Trophoblast cell (in vitro differentiated cells and primary cell): ENCODE measurements around the gene CEBPB.
A peak's percentile ranks its signal among the peaks of the same experiment; 100 is the strongest.

ENCODE experiments used
- DNase-seq, 2 donors: peaks; one replicate each; pipeline ENCODE4 v3.0.0-alpha.2; 2016
- H2AFZ ChIP-seq: 2 replicates; pipeline ENCODE4 v1.6.1; 2013; ENCODE audit warnings: low read length, moderate library complexity, mild to moderate bottlenecking; ENCODE audit not compliant: insufficient read depth, poor library complexity
- H2AK5ac ChIP-seq: 2 replicates; pipeline ENCODE4 v1.6.1; 2013; ENCODE audit warnings: mild to moderate bottlenecking, low read length
- H2BK120ac ChIP-seq: 2 replicates; pipeline ENCODE4 v1.6.1; 2013; ENCODE audit warnings: low read length, mild to moderate bottlenecking, moderate library complexity; ENCODE audit not compliant: insufficient read depth, poor library complexity
- H2BK12ac ChIP-seq: 2 replicates; pipeline ENCODE4 v1.6.1; 2013; ENCODE audit warnings: mild to moderate bottlenecking, low read length, moderate library complexity
- H2BK5ac ChIP-seq: 2 replicates; pipeline ENCODE4 v1.6.1; 2013; ENCODE audit warnings: low read length, low read depth, moderate library complexity, mild to moderate bottlenecking; ENCODE audit not compliant: poor library complexity
- H3K14ac ChIP-seq: 2 replicates; pipeline ENCODE4 v1.6.1; 2013; ENCODE audit warnings: mild to moderate bottlenecking, low read length
- H3K18ac ChIP-seq: 2 replicates; pipeline ENCODE4 v1.6.1; 2013; ENCODE audit warnings: mild to moderate bottlenecking, low read length
- H3K23ac ChIP-seq: 2 replicates; pipeline ENCODE4 v1.6.1; 2013; ENCODE audit warnings: low read length
- H3K27ac ChIP-seq: 2 replicates; pipeline ENCODE4 v1.5.1; 2013; ENCODE audit warnings: low read depth, mild to moderate bottlenecking, inconsistent platforms, low read length, moderate library complexity
- H3K27me3 ChIP-seq: 2 replicates; pipeline ENCODE4 v1.6.1; 2013; ENCODE audit warnings: inconsistent platforms, mild to moderate bottlenecking, low read length, moderate library complexity; ENCODE audit not compliant: insufficient read depth
- H3K36me3 ChIP-seq, 2 experiments: 1 replicate in 1 of 2; 2 replicates in 1 of 2; pipeline ENCODE4 v1.6.1; 2013; ENCODE audit warnings: low read length in 2 of 2, mild to moderate bottlenecking in 2 of 2, moderate library complexity in 1 of 2; ENCODE audit not compliant: insufficient read depth in 2 of 2, control insufficient read depth in 1 of 2
- H3K4ac ChIP-seq: 2 replicates; pipeline ENCODE4 v1.6.1; 2013; ENCODE audit warnings: low read depth, mild to moderate bottlenecking, low read length, moderate library complexity
- H3K4me1 ChIP-seq, 2 experiments: 1 replicate in 1 of 2; 2 replicates in 1 of 2; pipeline ENCODE4 v1.6.1; 2013; ENCODE audit warnings: low read length in 2 of 2, mild to moderate bottlenecking in 2 of 2, moderate library complexity in 1 of 2; ENCODE audit not compliant: insufficient read depth in 2 of 2, control insufficient read depth in 1 of 2
- H3K4me2 ChIP-seq: 2 replicates; pipeline ENCODE4 v1.6.1; 2013; ENCODE audit warnings: inconsistent platforms, mild to moderate bottlenecking, low read length, moderate library complexity
- H3K4me3 ChIP-seq: 2 replicates; pipeline ENCODE4 v1.5.1; 2013; ENCODE audit warnings: mild to moderate bottlenecking, low read depth, low read length, inconsistent platforms
- H3K79me1 ChIP-seq: one replicate; pipeline ENCODE4 v1.6.1; 2013; ENCODE audit warnings: low read length
- H3K79me2 ChIP-seq: 2 replicates; pipeline ENCODE4 v1.6.1; 2013; ENCODE audit warnings: low read length, mild to moderate bottlenecking; ENCODE audit not compliant: control insufficient read depth, insufficient read depth, poor library complexity
- H3K9ac ChIP-seq: 2 replicates; pipeline ENCODE4 v1.6.1; 2013; ENCODE audit warnings: mild to moderate bottlenecking, low read length
- H3K9me3 ChIP-seq: 2 replicates; pipeline ENCODE4 v1.6.1; 2013; ENCODE audit warnings: low read depth, mild to moderate bottlenecking, control low read depth, inconsistent platforms, low read length; ENCODE audit not compliant: insufficient read depth
- H4K12ac ChIP-seq: 2 replicates; pipeline ENCODE4 v1.6.1; 2013; ENCODE audit warnings: low read depth, mild to moderate bottlenecking, low read length, moderate library complexity
- H4K8ac ChIP-seq: 2 replicates; pipeline ENCODE4 v1.6.1; 2013; ENCODE audit warnings: low read depth, mild to moderate bottlenecking, low read length, moderate library complexity
- H4K91ac ChIP-seq: one replicate; pipeline ENCODE4 v1.6.1; 2013; ENCODE audit warnings: low read depth, mild to moderate bottlenecking, low read length, moderate library complexity
- WGBS: extraction: QIAGEN DNeasy Blood & Tissue Kit; methylation state at CpG from one replicate; pipeline ENCODE4 v1.1.7; 2013; ENCODE audit warnings: missing lambda C conversion rate; ENCODE audit not compliant: insufficient read length, insufficient coverage; ENCODE audit errors: extremely low coverage; 5-methylcytosine and 5-hydroxymethylcytosine counted together

The CEBPB gene

GRCh38 chr20:50191544-50192363, 1.1 kb downstream of the CEBPB start:
- H3K9ac ChIP-seq = peak overlapping the region; percentile 83
- peak overlapping the region; percentile 35 for H4K8ac ChIP-seq
- peak overlapping the region; percentile 33 for H2BK5ac ChIP-seq
- peak overlapping the region; percentile 76 for H4K91ac ChIP-seq
- peak overlapping the region; percentile 84 for H3K4me2 ChIP-seq
- peak overlapping the region; percentile 30 for H3K4ac ChIP-seq
- H3K27me3 ChIP-seq = no peaks in the 10 kb centered on the region
- peaks cover 21 to 24% of the 10 kb centered on the region in 2 experiments for H3K4me1 ChIP-seq
- no CpG with 5 or more reads among the region's 96 CpGs for WGBS
- H3K9me3 ChIP-seq = no peaks in the 10 kb centered on the region
- H2AFZ ChIP-seq = peak overlapping the region; percentile 34
- H3K14ac ChIP-seq = peak overlapping the region; percentile 47
- peak overlapping the region; percentile 3 for H2BK120ac ChIP-seq
- peak overlapping the region; percentile 51 for H3K18ac ChIP-seq
- H3K79me2 ChIP-seq = peaks cover 19% of the 10 kb centered on the region
- peak; percentile 44 to 59 for DNase-seq
- peak overlapping the region; percentile 6 for H2AK5ac ChIP-seq
- H3K4me3 ChIP-seq = peak overlapping the region; percentile 93
- peak overlapping the region; percentile 1 for H4K12ac ChIP-seq
- H3K23ac ChIP-seq = peak overlapping the region; percentile 2
- peak overlapping the region; percentile 83 for H3K27ac ChIP-seq
- H2BK12ac ChIP-seq = no peak overlapping the region
- no peaks in the 10 kb centered on the region for H3K36me3 ChIP-seq
- peaks cover 30% of the 10 kb centered on the region for H3K79me1 ChIP-seq

GRCh38 chr20:50192364-50193198, 2.0 kb downstream of the CEBPB start:
- WGBS = no CpG with 5 or more reads among the region's 25 CpGs

GRCh38 chr20:50193199-50193835, 2.7 kb downstream of the CEBPB start:
- peak overlapping the region; percentile 86 for H2BK5ac ChIP-seq
- peak overlapping the region; percentile 57 for H2BK120ac ChIP-seq
- DNase-seq = peak; percentile 28 to 44
- peak overlapping the region; percentile 61 for H3K4me2 ChIP-seq
- H3K4ac ChIP-seq = peak overlapping the region; percentile 48
- peak overlapping the region; percentile 73 for H3K14ac ChIP-seq
- peak overlapping the region; percentile 82 for H4K12ac ChIP-seq
- H2AFZ ChIP-seq = no peak overlapping the region
- H4K8ac ChIP-seq = peak overlapping the region; percentile 52
- H3K9ac ChIP-seq = peak overlapping the region; percentile 6
- no peaks in the 10 kb centered on the region for H3K9me3 ChIP-seq
- H3K4me3 ChIP-seq = peak overlapping the region; percentile 47
- no peaks in the 10 kb centered on the region for H3K27me3 ChIP-seq
- H3K4me1 ChIP-seq = peaks cover 21 to 24% of the 10 kb centered on the region in 2 experiments
- no peaks in the 10 kb centered on the region for H3K36me3 ChIP-seq
- H2AK5ac ChIP-seq = peak overlapping the region; percentile 73
- H3K18ac ChIP-seq = peak overlapping the region; percentile 86
- H3K79me2 ChIP-seq = peaks cover 19% of the 10 kb centered on the region
- peak overlapping the region; percentile 83 for H2BK12ac ChIP-seq
- H3K79me1 ChIP-seq = peaks cover 28% of the 10 kb centered on the region
- H4K91ac ChIP-seq = peak overlapping the region; percentile 76
- H3K27ac ChIP-seq = peak overlapping the region; percentile 80
- WGBS = no CpG with 5 or more reads among the region's 10 CpGs
- H3K23ac ChIP-seq = no peak overlapping the region

More at GRCh38 chr20:50192364-50193198, 2.0 kb downstream of the CEBPB start:
- Histone ChIP-seq H3K36me3 (no peaks in the 10 kb centered on the region), H4K12ac (peak overlapping the region; percentile 82), H2BK12ac (peak overlapping the region; percentile 83), H3K9ac (peak overlapping the region; percentile 30), H3K79me2 (peaks cover 19% of the 10 kb centered on the region), H4K8ac (peak overlapping the region; percentile 52), H2BK120ac (peak overlapping the region; percentile 57), H3K4ac (peak overlapping the region; percentile 48), H3K27ac (peak overlapping the region; percentile 83), H3K4me3 (peak overlapping the region; percentile 47), H3K23ac (no peak overlapping the region), H3K4me1 (peaks cover 21 to 24% of the 10 kb centered on the region in 2 experiments), H2AK5ac (no peak overlapping the region), H2AFZ (no peak overlapping the region), H2BK5ac (peak overlapping the region; percentile 86), H3K9me3 (no peaks in the 10 kb centered on the region), H3K4me2 (peak overlapping the region; percentile 84), H3K14ac (peak overlapping the region; percentile 73), H3K27me3 (no peaks in the 10 kb centered on the region), H4K91ac (peak overlapping the region; percentile 76), H3K18ac (peak overlapping the region; percentile 86), H3K79me1 (peaks cover 30% of the 10 kb centered on the region)
- peak; percentile 89 to 95 for DNase-seq
